ENCODE results near the gene ABCA13. TPM values are rescaled to one million over a fixed set of nuclear protein-coding genes. Genes with fewer than 3 reads are reported as not detected.
"Not testable (repeated sequence)": the region's sequence is repeated elsewhere in the genome, so short reads cannot be mapped to it uniquely, and the experiment has no call there.

ABCA13 gene, protein sequence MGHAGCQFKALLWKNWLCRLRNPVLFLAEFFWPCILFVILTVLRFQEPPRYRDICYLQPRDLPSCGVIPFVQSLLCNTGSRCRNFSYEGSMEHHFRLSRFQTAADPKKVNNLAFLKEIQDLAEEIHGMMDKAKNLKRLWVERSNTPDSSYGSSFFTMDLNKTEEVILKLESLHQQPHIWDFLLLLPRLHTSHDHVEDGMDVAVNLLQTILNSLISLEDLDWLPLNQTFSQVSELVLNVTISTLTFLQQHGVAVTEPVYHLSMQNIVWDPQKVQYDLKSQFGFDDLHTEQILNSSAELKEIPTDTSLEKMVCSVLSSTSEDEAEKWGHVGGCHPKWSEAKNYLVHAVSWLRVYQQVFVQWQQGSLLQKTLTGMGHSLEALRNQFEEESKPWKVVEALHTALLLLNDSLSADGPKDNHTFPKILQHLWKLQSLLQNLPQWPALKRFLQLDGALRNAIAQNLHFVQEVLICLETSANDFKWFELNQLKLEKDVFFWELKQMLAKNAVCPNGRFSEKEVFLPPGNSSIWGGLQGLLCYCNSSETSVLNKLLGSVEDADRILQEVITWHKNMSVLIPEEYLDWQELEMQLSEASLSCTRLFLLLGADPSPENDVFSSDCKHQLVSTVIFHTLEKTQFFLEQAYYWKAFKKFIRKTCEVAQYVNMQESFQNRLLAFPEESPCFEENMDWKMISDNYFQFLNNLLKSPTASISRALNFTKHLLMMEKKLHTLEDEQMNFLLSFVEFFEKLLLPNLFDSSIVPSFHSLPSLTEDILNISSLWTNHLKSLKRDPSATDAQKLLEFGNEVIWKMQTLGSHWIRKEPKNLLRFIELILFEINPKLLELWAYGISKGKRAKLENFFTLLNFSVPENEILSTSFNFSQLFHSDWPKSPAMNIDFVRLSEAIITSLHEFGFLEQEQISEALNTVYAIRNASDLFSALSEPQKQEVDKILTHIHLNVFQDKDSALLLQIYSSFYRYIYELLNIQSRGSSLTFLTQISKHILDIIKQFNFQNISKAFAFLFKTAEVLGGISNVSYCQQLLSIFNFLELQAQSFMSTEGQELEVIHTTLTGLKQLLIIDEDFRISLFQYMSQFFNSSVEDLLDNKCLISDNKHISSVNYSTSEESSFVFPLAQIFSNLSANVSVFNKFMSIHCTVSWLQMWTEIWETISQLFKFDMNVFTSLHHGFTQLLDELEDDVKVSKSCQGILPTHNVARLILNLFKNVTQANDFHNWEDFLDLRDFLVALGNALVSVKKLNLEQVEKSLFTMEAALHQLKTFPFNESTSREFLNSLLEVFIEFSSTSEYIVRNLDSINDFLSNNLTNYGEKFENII (N-terminal part only)
- total RNA-seq, result under 1 TPM; 0.11 to 0.76 TPM
- long read RNA-seq, result 0 reads

DNA sequence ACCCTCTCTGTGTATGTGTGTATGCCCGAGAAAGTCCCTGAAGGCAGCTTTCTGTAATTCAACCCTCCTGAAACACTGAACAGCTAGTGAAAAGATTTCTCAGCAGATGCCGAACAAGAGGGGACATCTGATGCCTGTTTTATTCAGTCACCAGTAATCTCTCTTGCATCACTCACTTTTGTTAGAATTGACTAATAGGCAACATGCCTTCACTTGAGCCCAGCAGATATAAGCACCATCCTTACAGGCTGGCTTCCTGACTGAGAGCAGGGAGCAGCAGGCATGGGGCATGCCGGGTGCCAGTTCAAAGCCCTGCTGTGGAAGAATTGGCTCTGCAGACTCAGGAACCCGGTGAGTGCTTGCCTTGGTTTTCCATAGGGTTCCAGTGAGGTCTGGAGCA, at the start of gene ABCA13:
ABCA13 (plus strand) TSS at position 257 of the 400 bp plus-strand sequence; CDS start at position 283, 26 bp downstream.
- intact Hi-C loops (cut with DNase I, micrococcal nuclease), result no loop called here
- DNase-seq, result no peak
- ATAC-seq, result no peak

DNA sequence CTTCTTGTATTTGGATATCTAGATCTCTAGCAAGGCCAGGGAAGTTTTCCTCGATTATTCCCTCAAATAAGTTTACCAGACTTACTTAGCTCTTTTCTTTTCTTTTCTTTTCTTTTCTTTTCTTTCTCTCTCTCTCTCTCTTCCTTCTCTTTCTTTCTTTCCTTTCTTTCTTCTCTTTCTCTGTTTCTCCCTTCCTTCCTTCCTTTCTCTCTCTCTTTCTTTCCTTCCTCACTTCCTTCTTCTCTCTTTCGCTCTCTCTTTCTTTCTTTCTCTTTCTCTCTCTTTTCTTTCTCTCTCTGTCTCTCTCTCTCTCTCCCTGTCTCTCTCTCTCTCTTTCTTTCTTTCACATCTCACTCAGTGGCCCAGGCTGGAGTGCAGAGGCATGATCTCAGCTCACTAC, 45.2 kb upstream of the ABCA13 start:
- intact Hi-C loops (cut with DNase I, micrococcal nuclease), result no loop called here
- DNase-seq (no peak), ATAC-seq (no peak)

DNA sequence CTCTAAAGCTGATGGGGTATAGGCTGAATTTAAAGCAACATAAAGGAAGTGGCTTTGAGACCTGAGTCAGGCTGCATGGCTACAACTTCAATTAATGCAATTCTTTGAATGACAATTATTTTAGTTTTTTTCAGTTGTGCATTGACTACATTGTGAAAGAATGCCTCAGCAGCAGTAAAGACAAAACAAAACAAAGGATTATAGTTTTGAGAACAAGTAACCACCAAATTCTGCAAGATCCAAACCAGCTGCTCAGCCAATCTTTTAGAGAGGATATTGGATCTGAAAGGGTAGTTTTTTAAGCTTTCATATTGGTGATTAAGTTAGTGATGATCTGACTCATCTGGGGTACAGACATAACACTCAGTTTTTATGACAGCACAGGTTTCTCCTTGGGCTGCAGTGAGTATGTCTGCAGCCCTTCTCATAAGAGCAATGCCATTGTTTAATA, 40.6 kb upstream of the ABCA13 start:
- DNase-seq (no peak), ATAC-seq (no peak)
- intact Hi-C loops (cut with DNase I, micrococcal nuclease), result no loop called here

DNA sequence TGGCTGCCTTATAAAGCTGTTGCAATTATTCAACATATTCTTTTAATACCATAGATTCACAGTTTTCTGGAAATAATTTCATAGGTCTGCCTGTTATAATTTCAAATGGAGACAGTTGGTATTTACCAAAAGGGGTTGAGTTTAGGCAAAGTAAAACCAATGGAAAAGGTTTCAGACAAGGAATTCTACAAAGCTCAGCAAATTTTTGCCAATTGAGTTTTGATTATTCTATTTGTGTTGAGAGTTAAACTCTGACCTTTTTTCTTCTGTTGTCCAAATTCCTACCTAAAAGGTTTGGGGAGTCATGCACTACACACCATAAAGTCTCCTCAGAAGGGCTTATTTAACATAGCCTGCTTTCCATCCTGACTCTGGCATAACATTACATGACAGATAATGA, 38.5 kb upstream of the ABCA13 start:
- DNase-seq, result no peak
- no peak for ATAC-seq
- intact Hi-C loops (cut with DNase I, micrococcal nuclease), result no loop called here

DNA sequence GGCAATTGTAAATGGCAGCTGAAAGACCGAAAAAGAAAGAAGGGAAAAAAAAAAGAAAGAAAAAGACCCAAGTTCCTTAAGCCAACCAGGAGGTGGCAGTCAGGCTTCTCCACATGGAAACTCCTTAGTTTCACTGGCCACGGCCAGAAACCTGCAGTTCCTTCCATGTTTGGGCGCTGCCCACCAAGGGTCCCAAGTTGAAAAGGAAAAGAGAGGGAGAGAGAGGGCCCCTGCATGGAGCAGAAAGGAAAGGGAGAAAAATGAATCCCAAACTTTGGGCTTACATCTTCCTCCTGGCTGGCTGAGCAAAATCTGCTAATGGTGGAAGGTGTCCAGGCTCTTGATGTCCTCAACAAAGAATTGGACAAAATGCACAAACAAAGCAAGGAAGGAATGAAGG, 31.8 kb upstream of the ABCA13 start:
- intact Hi-C loops (cut with DNase I, micrococcal nuclease), result no loop called here
- ATAC-seq (peak; percentile 32), DNase-seq (no peak)

DNA sequence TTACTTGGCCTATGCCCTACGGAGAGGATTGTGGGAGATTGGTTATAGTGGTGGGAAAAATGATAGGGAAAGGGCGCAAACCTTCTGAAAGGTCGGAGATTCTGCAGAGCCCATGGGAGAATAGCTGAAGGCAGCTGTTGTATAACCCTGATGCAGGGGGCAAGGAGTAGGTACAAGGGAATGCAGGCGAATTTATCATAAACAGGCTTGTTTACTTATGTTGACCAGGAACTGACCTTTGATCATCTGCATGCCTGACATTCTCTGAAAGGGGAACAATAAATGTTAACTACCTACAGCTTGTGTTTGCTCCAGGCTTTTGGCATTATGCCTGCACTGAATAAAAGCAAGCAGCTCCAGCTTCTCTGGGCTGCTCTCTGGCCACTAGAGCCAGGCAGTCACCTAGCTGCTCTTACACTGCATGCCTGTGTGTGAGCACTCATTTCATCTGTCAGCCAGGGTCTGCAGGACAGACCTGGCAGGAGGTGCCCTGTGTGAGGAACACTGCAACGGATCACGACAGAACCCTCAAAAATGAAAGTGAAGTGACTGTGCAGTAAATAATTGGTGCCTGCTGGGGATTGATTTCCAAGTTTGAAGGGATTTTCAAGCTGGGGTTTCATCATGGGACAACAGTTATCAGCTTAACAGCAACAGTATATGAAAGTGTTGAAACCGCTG, 31.1 kb upstream of the ABCA13 start:
- intact Hi-C loops (cut with DNase I, micrococcal nuclease), result no loop called here
- DNase-seq, result peak; percentile 53 to 74
- ATAC-seq, result peak; percentile 52

DNA sequence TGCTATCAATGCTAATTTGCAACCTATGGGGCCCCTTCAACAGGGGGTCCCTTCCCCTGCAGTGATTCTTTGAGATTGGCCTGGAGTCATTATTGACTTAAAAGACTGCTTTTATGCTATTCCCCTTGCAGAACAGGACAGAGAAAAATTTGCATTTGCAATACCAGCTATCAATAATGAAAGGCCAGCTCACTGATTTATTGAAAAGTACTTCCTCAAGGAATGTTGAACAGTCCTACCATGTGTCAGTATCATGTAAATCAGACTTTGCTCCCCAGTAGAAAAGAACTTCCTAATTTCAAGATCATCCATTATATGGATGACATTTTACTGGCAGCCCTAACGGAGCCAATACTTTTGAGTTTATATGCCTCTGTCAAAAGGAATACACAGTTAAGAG, 29.7 kb upstream of the ABCA13 start:
- no peak for DNase-seq
- intact Hi-C loops (cut with DNase I, micrococcal nuclease), result no loop called here
- peak; percentile 15 for ATAC-seq

DNA sequence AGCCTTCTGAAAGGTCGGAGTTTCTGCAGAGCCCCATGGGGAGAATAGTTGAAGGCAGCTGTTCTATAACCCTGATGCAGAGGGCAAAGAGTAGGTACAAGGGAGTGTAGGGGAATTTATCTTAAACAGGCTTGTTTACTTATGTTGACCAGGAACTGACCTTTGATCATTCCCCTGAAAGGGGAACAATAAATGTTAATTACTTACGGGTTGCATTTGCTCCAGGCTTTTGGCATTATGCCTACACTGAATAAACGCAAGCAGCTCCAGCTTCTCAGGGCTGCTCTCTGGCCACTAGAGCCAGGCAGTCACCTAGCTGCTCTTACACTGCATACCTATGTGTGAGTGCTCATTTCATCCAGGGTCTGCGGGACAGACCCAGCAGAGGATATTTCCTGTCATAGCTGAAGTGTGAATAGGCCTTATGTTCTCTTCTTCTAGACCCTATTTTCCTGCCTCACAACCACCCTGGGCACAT, 26.9 kb upstream of the ABCA13 start:
- intact Hi-C loops (cut with DNase I, micrococcal nuclease), result no loop called here
- ATAC-seq (peak; percentile 63), DNase-seq (peak; percentile 37 to 57)

DNA sequence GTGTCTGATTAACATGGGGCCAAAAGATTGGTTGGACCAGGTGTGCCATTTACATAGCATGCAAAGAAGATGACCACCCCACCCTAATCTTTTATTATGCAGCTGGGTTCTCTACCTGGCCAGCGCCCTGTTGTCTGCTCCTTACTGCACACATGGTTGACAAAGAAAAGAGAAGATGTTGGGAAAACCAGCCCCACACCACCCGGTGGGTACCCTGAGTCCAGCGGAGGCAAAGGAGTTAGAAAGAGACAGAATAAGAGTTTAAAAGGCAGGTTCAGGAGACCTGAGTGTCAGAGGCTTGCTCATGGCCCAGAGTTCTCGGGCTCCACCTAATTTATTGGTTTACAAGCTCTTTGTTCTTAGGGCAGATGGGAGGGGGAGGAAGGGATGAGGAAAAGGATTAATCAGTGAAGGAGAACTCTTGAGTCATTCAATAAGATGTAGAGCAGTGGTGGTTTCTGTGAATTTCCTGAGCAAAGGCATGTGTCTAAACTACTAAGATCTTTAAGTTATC, 24.1 kb upstream of the ABCA13 start:
- intact Hi-C loops (cut with DNase I, micrococcal nuclease), result no loop called here
- peak; percentile 67 for ATAC-seq
- DNase-seq, result peak; percentile 48 to 53

DNA sequence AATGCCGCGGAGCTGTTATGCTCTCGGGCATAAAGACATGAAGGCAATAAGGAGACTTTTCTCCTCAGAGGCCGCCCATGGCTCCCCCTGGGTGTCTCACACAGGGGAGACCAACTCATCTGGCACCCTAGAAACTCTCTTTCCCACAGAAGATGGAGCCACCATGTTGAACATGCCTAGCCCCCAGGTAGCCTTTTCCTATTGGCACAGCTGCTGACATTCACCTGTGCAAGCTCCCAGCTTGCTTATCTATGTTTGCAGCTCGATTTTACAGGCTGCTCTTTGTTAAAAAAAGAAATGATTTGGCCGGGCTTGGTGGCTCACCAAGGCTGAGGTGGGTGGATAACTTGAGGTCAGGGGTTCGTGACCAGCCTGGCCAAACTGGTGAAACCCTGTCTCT, 23.6 kb upstream of the ABCA13 start:
- ATAC-seq, result peak; percentile 41
- DNase-seq, result peak in 1 of 2 donors; percentile 38
- intact Hi-C loops (cut with DNase I, micrococcal nuclease), result not testable (repeated sequence)

DNA sequence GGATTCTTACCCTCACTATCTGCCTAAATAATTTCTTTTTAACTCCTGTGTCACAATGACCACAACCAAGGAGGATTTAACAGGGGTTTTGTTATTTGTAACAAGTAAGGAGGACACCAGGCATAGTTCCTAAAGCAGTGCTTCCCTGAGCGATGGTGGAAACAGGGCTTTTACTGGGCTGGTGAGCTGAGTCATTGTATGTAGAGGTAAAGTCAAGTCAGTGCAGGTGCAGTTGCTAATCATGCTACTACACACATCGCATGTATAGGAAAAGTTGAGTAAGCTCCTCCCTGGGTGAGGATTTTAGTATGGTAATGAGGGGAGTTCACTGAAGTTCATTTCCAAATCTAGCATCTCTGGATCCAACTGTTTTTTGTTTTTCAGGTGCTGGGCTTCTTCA, 22.9 kb upstream of the ABCA13 start:
- ATAC-seq (peak; percentile 48), DNase-seq (peak in 1 of 2 donors; percentile 43)

DNA sequence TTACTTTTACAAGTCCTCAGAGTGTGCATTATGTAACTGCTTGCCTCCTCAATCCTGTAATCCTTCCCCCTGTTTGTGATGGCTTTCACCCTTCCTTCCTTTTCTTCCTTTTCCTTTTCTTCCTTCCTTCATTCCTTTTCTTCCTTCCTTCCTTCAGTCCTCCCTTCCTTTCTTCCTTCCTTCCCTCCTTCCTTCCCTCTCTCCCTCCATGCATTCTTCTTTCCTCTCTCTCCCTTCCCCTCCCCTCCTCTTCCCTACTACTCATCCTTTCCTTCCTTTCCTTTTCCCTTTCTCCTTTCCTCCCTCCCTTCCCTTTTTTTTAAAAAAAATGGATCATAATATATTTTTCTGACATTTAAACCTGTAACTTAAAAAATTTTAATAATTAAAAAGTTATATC, 22.2 kb upstream of the ABCA13 start:
- intact Hi-C loops (cut with DNase I, micrococcal nuclease), result no loop called here
- ATAC-seq (no peak), DNase-seq (no peak)

More for the DNA sequence above, 22.9 kb upstream of the ABCA13 start:
- intact Hi-C loops (cut with DNase I, micrococcal nuclease), result no loop called here

DNA sequence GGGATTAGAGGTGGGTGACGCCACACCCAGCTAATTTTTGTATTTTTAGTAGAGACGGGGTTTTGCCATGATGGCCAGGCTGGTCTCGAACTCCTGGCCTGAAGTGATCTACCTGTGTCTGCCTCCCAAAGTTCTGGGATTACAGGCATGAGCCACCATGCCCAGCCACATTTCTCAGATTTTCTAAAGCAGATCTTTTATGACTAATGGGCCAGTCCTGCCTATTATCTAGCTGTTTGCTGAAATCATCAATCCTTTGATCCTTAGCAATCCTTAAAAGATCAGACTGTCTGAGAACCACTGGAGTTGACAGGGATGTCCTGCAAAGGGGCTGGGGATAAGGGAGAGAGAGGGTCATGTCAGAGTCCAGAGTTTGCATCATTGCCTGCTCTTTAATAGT, 21.2 kb upstream of the ABCA13 start:
- no peak for DNase-seq
- ATAC-seq, result no peak
- intact Hi-C loops (cut with DNase I, micrococcal nuclease), result no loop called here

DNA sequence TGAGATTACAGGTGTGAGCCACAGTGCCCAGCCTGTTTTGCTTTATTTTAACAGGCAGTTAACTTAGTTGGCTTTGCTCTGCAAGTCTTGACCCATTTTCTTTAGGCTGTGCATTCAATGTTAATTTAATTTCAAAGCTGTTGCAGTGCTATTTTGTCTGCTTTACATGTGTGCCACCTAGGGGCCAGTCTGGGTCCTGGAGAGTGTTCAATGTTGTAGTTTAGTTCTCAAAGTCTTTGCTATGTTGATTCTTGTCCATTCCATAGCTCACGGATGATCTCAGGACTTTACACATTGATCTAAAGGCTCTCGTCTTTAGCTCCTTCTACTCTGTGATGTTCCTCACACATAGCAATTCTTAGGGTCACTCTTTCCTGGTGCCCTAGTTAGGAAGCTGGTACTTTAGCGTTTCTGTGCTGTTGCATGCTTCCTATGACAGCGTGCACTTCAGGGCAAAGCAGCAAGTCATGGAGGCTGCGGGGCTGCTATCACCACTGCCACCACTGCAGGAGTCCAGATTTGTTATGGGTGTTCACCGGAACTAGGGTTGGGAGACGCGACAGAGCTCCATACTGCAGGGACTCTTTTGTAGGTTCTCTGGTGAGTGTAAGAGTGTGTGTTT, 16.4 kb upstream of the ABCA13 start:
- ATAC-seq, result peak; percentile 98
- intact Hi-C loops (cut with DNase I, micrococcal nuclease), result no loop called here

DNA sequence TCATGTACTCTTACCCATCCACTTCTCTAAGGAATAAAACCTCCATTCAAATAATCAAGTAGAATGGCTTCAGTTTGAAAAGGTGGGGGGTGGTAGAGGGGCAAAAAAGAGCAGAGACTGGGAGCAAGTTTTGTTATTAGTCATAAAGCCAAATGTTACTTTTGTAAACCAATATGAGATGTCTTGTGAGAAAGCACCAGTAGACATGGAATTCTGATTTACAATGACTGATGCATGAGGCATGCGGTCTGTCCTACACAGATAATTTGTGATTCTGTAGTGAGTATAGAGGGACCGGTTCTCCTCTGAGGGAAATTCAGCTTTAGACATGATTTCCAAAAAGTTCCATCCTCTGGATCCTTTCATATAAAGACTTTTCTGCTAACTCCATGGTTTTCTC, 12.9 kb upstream of the ABCA13 start:
- intact Hi-C loops (cut with DNase I, micrococcal nuclease), result no loop called here
- ATAC-seq, result no peak
- no peak for DNase-seq

More for the DNA sequence above, 16.4 kb upstream of the ABCA13 start:
- DNase-seq, result peak; percentile 45 to 78

DNA sequence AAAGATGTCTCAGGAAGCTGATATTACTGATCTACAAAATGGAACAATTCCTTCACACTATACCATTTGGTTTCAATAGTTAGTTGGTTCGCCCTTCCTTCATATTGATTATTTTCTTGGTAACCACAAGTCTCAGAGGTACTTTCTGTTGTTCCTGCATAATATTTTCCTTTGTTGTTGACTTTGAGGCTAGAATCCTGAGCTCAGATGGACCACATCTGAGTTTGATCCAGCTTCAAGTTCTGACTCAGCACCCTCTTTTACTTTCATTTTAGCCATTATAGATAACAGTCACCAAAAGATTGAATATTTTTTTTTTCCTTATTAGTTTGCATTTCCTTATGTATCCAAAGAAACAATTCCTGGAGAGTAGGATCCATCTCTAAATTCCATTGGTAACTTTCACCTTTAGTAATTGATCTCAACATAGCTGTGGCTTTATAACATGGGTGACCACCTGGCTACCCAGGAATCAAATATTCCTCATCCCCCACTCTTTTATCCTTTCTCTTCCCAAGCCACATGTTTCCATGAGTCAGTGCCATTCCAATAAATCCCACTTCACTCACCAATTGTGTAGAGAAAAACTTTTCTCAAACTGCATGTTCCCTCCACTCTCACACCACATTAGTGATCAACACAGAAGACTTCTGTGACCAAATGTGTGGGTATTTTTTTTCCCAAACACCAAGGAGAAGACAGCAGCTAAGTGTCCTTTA, 9.7 kb upstream of the ABCA13 start:
- DNase-seq (no peak), ATAC-seq (no peak)
- intact Hi-C loops (cut with DNase I, micrococcal nuclease), result no loop called here

DNA sequence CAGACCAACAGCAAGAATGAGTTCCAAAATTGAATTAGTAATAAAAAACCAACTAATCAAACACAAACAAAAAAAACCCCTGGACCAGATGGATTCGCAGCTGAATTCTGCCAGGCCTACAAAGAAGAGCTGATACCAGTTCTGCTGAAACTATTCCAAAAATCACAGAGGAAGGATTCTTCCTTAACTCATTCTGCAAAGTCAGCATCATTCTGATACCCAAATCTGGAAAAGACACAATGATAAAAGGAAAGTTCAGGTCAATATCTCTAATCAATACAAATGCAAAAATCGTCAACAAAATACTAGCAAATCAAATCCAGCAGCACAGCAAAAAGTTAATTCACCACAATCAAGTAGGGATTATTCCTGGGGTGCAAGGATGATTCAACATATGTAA, 6.1 kb upstream of the ABCA13 start:
- ATAC-seq (no peak), DNase-seq (no peak)
- intact Hi-C loops (cut with DNase I, micrococcal nuclease), result no loop called here

Measured in left colon (tissue), 2 donors.